ENCODE results near the gene POU6F2.

The POU6F2 gene

GRCh38 chr7:39357648-39358047, 379.9 kb downstream of the POU6F2 start:
- Histone ChIP-seq H3K4me3 (replicated peaks; ENCODE audit: insufficient read depth, low read length) (no peak overlapping the region), H3K27ac (replicated peaks) (no peak overlapping the region), H3K27me3 (ENCODE audit: insufficient read depth, poor library complexity, severe bottlenecking) (no peaks in the 10 kb centered on the region)
- DNase-seq (ENCODE audit: low read depth in 1 of 2, low spot score in 1 of 2): no peak
- TF ChIP-seq POLR2AphosphoS5 (IDR thresholded peaks at IDR 0.05; ENCODE audit: low read depth): no peak
- no peak for TF ChIP-seq GABPA (IDR thresholded peaks at IDR 0.05; ENCODE audit: low read depth)
- no peak for TF ChIP-seq CTCF (IDR thresholded peaks at IDR 0.05; ENCODE audit: insufficient read depth, low read length)
- no peak for TF ChIP-seq REST (IDR thresholded peaks at IDR 0.05; ENCODE audit: insufficient replicate concordance, low read depth)
- TF ChIP-seq SPI1 (IDR thresholded peaks at IDR 0.05; ENCODE audit: borderline replicate concordance, low read depth): no peak

GRCh38 chr7:39360038-39360437, 382.3 kb downstream of the POU6F2 start:
- Histone ChIP-seq H3K4me3 (replicated peaks; ENCODE audit: insufficient read depth, low read length) (no peak overlapping the region), H3K27me3 (ENCODE audit: insufficient read depth, poor library complexity, severe bottlenecking) (no peaks in the 10 kb centered on the region), H3K27ac (replicated peaks) (no peak overlapping the region)
- no peak for DNase-seq (ENCODE audit: low read depth in 1 of 2, low spot score in 1 of 2)
- no peak for TF ChIP-seq CTCF (IDR thresholded peaks at IDR 0.05; ENCODE audit: insufficient read depth, low read length)
- TF ChIP-seq GABPA (IDR thresholded peaks at IDR 0.05; ENCODE audit: low read depth): no peak
- TF ChIP-seq REST (IDR thresholded peaks at IDR 0.05; ENCODE audit: insufficient replicate concordance, low read depth): no peak

GRCh38 chr7:39360766-39361165, 383.1 kb downstream of the POU6F2 start:
- Histone ChIP-seq H3K4me3 (replicated peaks; ENCODE audit: insufficient read depth, low read length) (no peak overlapping the region), H3K27ac (replicated peaks) (no peak overlapping the region), H3K27me3 (ENCODE audit: insufficient read depth, poor library complexity, severe bottlenecking) (no peaks in the 10 kb centered on the region)
- no peak for TF ChIP-seq GABPA (IDR thresholded peaks at IDR 0.05; ENCODE audit: low read depth)
- TF ChIP-seq CTCF (IDR thresholded peaks at IDR 0.05; ENCODE audit: insufficient read depth, low read length): no peak
- no peak for TF ChIP-seq SPI1 (IDR thresholded peaks at IDR 0.05; ENCODE audit: borderline replicate concordance, low read depth)
- no peak for TF ChIP-seq REST (IDR thresholded peaks at IDR 0.05; ENCODE audit: insufficient replicate concordance, low read depth)
- no peak for TF ChIP-seq POLR2AphosphoS5 (IDR thresholded peaks at IDR 0.05; ENCODE audit: low read depth)
- no peak for DNase-seq (ENCODE audit: low read depth in 1 of 2, low spot score in 1 of 2)

Measured in HL-60 (cell line).